Medulla oblongata (tissue), 1 donor: Measurements from ENCODE around the gene PRM1.
"Not testable (repeated sequence)": the region's sequence is repeated elsewhere in the genome, so short reads cannot be mapped to it uniquely, and the experiment has no call there.

Experiments used
- DNase-seq: peaks from one replicate; pipeline ENCODE4 v3.0.0-alpha.2; 2015; ENCODE audit errors: extremely low spot score

Gene PRM1

DNA sequence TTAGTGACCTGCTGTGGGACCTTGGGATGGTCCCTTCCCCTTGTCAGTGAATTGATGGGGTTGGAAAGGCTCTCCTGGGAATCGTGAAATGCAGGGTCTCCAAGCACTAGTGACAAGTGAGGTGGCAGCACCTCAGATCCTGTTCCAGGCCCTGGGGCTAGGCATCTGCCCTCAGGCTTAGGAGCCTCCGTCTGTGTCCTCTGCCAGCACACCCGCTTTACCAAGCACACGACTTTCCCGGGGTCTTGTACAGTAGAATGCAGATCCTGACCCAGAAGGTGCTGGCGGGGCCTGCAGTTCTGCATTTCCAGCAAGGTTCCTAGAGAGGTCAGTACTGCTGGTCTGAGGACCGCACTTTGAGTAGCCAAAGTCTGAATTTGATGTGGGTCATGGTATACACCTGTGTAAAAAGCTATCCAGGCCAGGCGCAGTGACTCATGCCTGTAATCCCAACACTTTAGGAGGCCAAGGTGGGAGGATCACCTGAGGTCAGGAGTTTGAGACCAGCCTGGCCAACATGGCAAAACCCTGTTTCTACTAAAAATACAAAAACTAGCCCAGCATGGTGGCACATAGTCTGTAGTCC, 33.3 kb upstream of the PRM1 start:
- no peak for DNase-seq

GRCh38 chr16:11313493-11314308, 32.6 kb upstream of the PRM1 start:
- no peak for DNase-seq

- DNase-seq = no peak
Measured at GRCh38 chr16:11312718-11313492, 31.8 kb upstream of the PRM1 start.

GRCh38 chr16:11310997-11311561, 29.9 kb upstream of the PRM1 start:
- DNase-seq = no peak

DNA sequence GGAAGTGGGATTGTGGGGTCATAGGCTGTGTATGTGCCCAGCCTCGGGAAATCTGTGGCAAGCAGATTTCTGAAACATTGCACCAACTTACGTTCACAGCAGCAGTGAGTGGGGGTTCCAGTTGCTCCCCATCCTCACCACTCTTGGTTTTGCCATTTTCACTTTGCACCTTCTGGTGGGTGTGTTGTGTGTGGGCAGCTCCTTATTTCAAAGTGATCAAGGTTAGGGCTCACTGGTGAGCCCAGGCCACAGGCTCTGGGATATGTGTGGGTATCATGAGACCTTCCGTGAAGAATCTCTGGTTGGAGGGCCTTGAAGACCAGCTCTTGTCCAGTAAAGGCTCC, 29.5 kb upstream of the PRM1 start:
- DNase-seq = no peak

DNA sequence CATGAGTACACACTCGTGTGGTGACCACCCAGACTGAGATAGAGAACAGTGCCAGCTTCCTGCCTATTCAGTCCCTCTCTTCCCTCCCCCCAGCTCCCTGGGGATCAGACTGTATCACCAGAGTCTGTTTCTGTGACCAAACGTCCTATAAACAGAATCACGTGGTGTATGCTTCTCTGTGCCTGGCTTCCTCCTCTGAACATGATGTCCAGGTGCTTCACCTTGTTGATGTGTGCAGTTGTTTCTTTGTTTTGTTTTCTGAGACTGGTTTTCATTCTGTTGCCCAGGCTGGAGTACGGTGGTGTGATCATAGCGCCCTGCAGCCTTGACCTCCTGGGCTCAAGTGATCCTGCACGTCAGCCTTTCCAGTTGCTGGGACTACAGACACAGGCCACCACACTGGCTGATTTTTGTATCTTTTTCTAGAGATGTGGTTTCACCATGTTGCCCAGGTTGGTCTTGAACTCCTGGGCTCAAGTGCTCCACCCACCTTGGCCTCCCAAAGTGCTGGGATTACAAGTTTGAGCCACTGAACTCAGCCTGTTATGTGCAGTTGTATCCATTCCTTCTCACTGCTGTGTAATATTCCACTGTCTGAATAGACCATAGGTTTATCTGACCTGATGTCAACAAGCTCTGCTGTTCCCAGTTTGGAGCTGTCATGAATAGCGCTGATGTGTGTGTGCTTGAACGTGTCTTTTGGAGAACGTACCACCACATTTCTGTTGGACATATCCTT, 28.9 kb upstream of the PRM1 start:
- no peak for DNase-seq

DNA sequence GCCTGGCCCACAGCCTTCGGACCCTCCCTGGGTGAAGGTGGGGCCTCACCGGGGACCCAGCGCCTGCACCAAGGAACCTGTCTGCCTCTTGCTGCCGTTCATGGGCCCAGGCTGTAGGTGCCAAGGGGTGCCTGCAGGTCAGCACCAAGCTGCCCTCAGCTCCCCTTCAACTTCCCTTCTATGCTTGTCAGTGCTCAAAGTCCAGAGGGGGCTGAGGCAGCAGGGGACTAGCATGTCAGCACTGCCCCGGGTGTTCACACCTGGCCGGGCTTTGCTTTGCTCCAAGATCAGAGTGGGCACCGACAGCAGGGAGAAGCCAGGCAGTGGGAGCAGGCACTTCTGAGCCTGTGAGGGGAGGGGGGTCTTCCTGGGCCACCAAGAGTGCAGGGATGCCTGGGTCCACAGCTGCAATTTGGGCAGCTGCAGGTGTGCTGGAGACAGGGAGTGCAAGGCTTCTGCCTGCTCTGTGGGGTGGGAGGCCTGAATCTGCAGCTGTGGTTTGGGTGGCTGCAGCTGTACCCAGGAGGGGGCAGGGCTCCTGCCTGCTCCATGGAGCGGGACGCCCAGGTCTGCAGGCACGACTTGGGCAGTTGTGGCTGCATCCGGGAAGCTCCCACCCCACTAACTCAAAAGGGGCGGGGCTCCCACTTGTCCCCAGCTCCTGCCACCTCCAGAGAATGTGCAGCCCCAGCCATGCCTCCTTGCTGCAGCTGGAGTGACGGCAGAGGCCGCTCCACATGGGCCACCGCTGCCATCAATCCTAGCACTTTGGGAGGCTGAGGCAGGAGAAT, 27.6 kb upstream of the PRM1 start:
- DNase-seq = no peak

DNA sequence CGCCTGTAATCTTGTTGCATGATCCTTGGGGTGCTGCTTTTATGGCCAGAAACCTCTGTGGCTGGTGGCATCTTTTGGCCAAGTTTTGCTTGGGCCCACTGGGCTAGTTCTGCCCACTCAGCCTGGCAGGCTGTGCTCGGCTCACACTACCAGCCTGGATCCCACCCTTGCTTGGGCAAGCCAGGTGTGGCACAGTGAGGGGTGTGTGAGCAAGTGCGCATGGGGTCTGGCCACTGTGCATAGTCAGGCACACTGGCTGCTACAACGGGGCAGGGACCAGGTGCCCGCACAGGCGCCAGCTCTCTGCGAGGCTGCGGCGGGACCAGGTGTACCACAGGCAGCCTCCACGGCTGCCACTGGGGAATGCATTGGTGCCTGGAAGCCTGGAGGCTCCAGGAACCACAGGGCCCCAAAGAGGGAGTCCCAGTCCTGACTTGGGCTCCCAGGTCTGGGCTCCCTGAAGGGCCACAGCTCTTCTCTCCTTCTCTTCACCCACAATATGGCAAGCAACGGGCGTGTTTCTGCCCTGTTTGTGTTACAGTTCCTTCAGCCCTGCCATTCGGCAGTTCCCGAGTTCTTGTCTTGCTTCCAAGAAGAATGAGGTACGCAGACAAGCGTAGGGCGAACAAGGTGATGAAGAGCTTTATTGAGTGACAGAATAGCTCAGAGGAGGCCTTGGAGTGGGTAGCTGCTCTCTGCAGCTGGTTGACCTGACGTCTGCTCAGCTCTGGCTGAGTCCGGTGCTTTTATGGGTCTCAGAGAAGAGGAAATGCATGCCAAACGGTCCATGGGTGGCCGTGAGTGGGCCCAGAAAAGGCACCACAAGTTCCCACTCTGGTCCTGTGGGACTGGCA, 26.7 kb upstream of the PRM1 start:
- no peak for DNase-seq

- no peak for DNase-seq
Measured at GRCh38 chr16:11306997-11307638, 26.0 kb upstream of the PRM1 start.

- no peak for DNase-seq
Measured at GRCh38 chr16:11306381-11306780, 25.3 kb upstream of the PRM1 start.

GRCh38 chr16:11303405-11304138, 22.4 kb upstream of the PRM1 start:
- no peak for DNase-seq

DNA sequence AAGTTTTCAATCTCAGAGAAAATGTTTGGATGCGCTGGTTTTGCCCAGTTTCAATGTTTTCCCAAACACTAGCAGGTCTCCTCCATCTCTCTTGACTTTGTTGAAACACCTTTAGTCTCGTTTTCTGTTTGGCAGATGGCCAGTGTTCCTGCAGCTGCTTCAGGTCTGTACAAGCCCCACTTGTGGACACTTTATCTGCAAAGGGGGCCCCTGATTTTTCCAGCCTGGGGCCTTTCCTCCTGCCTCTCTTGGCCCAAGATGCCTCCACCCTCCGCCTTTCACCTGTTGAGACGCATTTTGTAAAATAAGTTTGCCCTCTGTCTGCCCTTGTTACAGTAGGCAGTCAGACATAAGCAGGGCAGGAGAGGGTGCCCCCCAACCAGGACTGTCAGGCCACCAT, 21.8 kb upstream of the PRM1 start:
- no peak for DNase-seq

- no peak for DNase-seq
Measured at GRCh38 chr16:11301645-11302501, 20.7 kb upstream of the PRM1 start.

GRCh38 chr16:11300560-11300892, 19.4 kb upstream of the PRM1 start:
- DNase-seq = no peak

- no peak for DNase-seq
Measured at GRCh38 chr16:11299865-11300559, 18.9 kb upstream of the PRM1 start.

GRCh38 chr16:11298950-11299547, 17.9 kb upstream of the PRM1 start:
- DNase-seq = not testable (repeated sequence)
